H9 (cell line): ENCODE data around the gene RUSC2. TPM values are rescaled to one million over a fixed set of nuclear protein-coding genes. Genes with fewer than 3 reads are reported as not detected.

Experiments used
- DNase-seq: peaks from one replicate; pipeline ENCODE4 v3.0.0-alpha.2; 2017
- H2AFZ ChIP-seq: one replicate; pipeline ENCODE4 v1.6.1; 2013; ENCODE audit warnings: mild to moderate bottlenecking, low read length, control low read depth, moderate library complexity
- H2AK5ac ChIP-seq: 2 replicates; pipeline ENCODE4 v1.6.1; 2013; ENCODE audit warnings: low read length, control low read depth, mixed read lengths; ENCODE audit not compliant: insufficient read length
- H2BK120ac ChIP-seq: one replicate; pipeline ENCODE4 v1.6.1; 2013; ENCODE audit warnings: low read depth, mild to moderate bottlenecking, low read length, control low read depth, inconsistent platforms; ENCODE audit not compliant: poor library complexity, severe bottlenecking
- H2BK12ac ChIP-seq: 2 replicates; pipeline ENCODE4 v1.6.1; 2013; ENCODE audit warnings: low read length, control low read depth, mixed read lengths, low read depth; ENCODE audit not compliant: insufficient read length
- H2BK15ac ChIP-seq: 2 replicates; pipeline ENCODE4 v1.6.1; 2013; ENCODE audit warnings: low read depth, low read length, control low read depth
- H2BK20ac ChIP-seq: one replicate; pipeline ENCODE4 v1.6.1; 2013; ENCODE audit warnings: low read depth, mild to moderate bottlenecking, low read length, control low read depth, inconsistent platforms; ENCODE audit not compliant: poor library complexity, severe bottlenecking
- H2BK5ac ChIP-seq: 2 replicates; pipeline ENCODE4 v1.6.1; 2013; ENCODE audit warnings: low read length, control low read depth, mixed read lengths; ENCODE audit not compliant: insufficient read length
- H3K14ac ChIP-seq: 2 replicates; pipeline ENCODE4 v1.6.1; 2013; ENCODE audit warnings: low read length, control low read depth; ENCODE audit not compliant: insufficient read depth
- H3K18ac ChIP-seq: 2 replicates; pipeline ENCODE4 v1.6.1; 2013; ENCODE audit warnings: low read depth, mild to moderate bottlenecking, mixed read lengths, low read length, control low read depth; ENCODE audit not compliant: insufficient read length
- H3K23ac ChIP-seq: 2 replicates; pipeline ENCODE4 v1.6.1; 2013; ENCODE audit warnings: low read length, control low read depth, mixed read lengths, low read depth; ENCODE audit not compliant: insufficient read length
- H3K23me2 ChIP-seq: 2 replicates; pipeline ENCODE4 v1.6.1; 2013; ENCODE audit warnings: low read depth, mild to moderate bottlenecking, mixed read lengths, low read length, control low read depth; ENCODE audit not compliant: insufficient read length, poor library complexity, severe bottlenecking
- H3K27ac ChIP-seq: 2 replicates; pipeline ENCODE4 v1.5.1; 2013; ENCODE audit warnings: low read length, control low read depth, mixed read lengths, low read depth; ENCODE audit not compliant: insufficient read length
- H3K27me3 ChIP-seq: 2 replicates; pipeline ENCODE4 v1.6.1; 2013; ENCODE audit warnings: low read length, control low read depth, inconsistent platforms; ENCODE audit not compliant: insufficient read depth
- H3K4ac ChIP-seq: 2 replicates; pipeline ENCODE4 v1.6.1; 2013; ENCODE audit warnings: low read depth, mild to moderate bottlenecking, control low read depth, inconsistent platforms, low read length, moderate library complexity
- H3K4me1 ChIP-seq: 2 replicates; pipeline ENCODE4 v1.6.1; 2013; ENCODE audit warnings: low read length, control low read depth, inconsistent platforms; ENCODE audit not compliant: insufficient read depth
- H3K4me2 ChIP-seq: 2 replicates; pipeline ENCODE4 v1.6.1; 2013; ENCODE audit warnings: low read length, control low read depth, mixed read lengths; ENCODE audit not compliant: insufficient read length, insufficient read depth
- H3K56ac ChIP-seq: 2 replicates; pipeline ENCODE4 v1.6.1; 2013; ENCODE audit warnings: low read depth, mild to moderate bottlenecking, mixed read lengths, low read length, control low read depth; ENCODE audit not compliant: insufficient read length
- H3K79me1 ChIP-seq: 2 replicates; pipeline ENCODE4 v1.6.1; 2013; ENCODE audit warnings: low read depth, mild to moderate bottlenecking, moderate library complexity, low read length, control low read depth, inconsistent platforms; ENCODE audit not compliant: insufficient read depth, poor library complexity, severe bottlenecking
- H3K79me2 ChIP-seq: 2 replicates; pipeline ENCODE4 v1.6.1; 2013; ENCODE audit warnings: low read length, control low read depth, inconsistent platforms; ENCODE audit not compliant: insufficient read depth
- H3K9ac ChIP-seq: 2 replicates; pipeline ENCODE4 v1.6.1; 2013; ENCODE audit warnings: low read length, control low read depth, mixed read lengths; ENCODE audit not compliant: insufficient read length; ENCODE audit errors: extremely low read depth
- H3K9me3 ChIP-seq: one replicate; pipeline ENCODE4 v1.6.1; 2013; ENCODE audit warnings: low read depth, low read length, inconsistent platforms; ENCODE audit not compliant: control insufficient read depth
- H3T11ph ChIP-seq: one replicate; pipeline ENCODE4 v1.6.1; 2013; ENCODE audit warnings: mild to moderate bottlenecking, low read length, control low read depth, inconsistent platforms
- H4K20me1 ChIP-seq: one replicate; pipeline ENCODE4 v1.6.1; 2013; ENCODE audit not compliant: control insufficient read depth, insufficient read length, insufficient read depth
- H4K5ac ChIP-seq: 2 replicates; pipeline ENCODE4 v1.6.1; 2013; ENCODE audit warnings: low read depth, mild to moderate bottlenecking, mixed read lengths, low read length, control low read depth; ENCODE audit not compliant: insufficient read length
- H4K8ac ChIP-seq: replicated peaks from 2 replicates; pipeline ENCODE4 v1.6.1; 2013; ENCODE audit warnings: low read length, control low read depth, mixed read lengths, low read depth; ENCODE audit not compliant: insufficient read length
- H4K91ac ChIP-seq: 2 replicates; pipeline ENCODE4 v1.6.1; 2013; ENCODE audit warnings: low read depth, mild to moderate bottlenecking, moderate library complexity, mixed read lengths, low read length, control low read depth; ENCODE audit not compliant: insufficient read length
- H3K27ac Mint-ChIP-seq, 3 experiments: 2 replicates in 2 of 3; 3 replicates in 1 of 3; pipeline ENCODE4 v1.8.0; 2020 to 2021; ENCODE audit warnings: mixed read lengths in 3 of 3, mild to moderate bottlenecking in 1 of 3, moderate library complexity in 1 of 3
- H3K27me3 Mint-ChIP-seq: 2 replicates; pipeline ENCODE4 v1.8.0; 2021; ENCODE audit warnings: low read depth, mild to moderate bottlenecking, moderate library complexity, mixed read lengths
- H3K36me3 Mint-ChIP-seq, 3 experiments: 2 replicates in 2 of 3; 3 replicates in 1 of 3; pipeline ENCODE4 v1.8.0; 2020 to 2021; ENCODE audit warnings: low read depth in 3 of 3, mixed read lengths in 3 of 3; ENCODE audit not compliant: insufficient read depth in 1 of 3
- H3K4me1 Mint-ChIP-seq, 2 experiments: 2 replicates each; pipeline ENCODE4 v1.8.0; 2020; ENCODE audit warnings: mixed read lengths in 2 of 2
- H3K4me3 Mint-ChIP-seq, 2 experiments: 2 replicates in 1 of 2; 3 replicates in 1 of 2; pipeline ENCODE4 v1.8.0; 2020 to 2021; ENCODE audit warnings: mild to moderate bottlenecking in 2 of 2, mixed read lengths in 2 of 2, moderate library complexity in 1 of 2
- H3K9me3 Mint-ChIP-seq, 2 experiments: 2 replicates in 1 of 2; 3 replicates in 1 of 2; pipeline ENCODE4 v1.8.0; 2020; ENCODE audit warnings: mild to moderate bottlenecking in 2 of 2, mixed read lengths in 2 of 2, moderate library complexity in 1 of 2
- CTCF ChIP-seq: fragments of 200-600 bp; sonication (generic); conservative IDR thresholded peaks from 3 replicates; pipeline ENCODE4 v1.8.0; 2021; ENCODE audit warnings: antibody characterized with exemption, mild to moderate bottlenecking
- WGBS: extraction: QIAGEN DNeasy Blood & Tissue Kit; methylation state at CpG from one replicate; pipeline ENCODE4 v1.1.7; 2013; ENCODE audit warnings: missing lambda C conversion rate, low lambda C conversion rate, mixed read lengths; ENCODE audit not compliant: insufficient read length; ENCODE audit errors: extremely low coverage; 5-methylcytosine and 5-hydroxymethylcytosine counted together
- total RNA-seq: library from RNA; stranded (reverse); gene quantifications from 2 replicates; pipeline ENCODE4 v1.2.1, GENCODE V29; 2021

The RUSC2 gene
- total RNA-seq, 1 experiment from 2014 or later, result 6.3 TPM

- peaks cover 0 to 11% (median 0%) of the 10 kb centered on the region in 3 experiments; a peak in 4 of 7 replicates for H3K36me3 Mint-ChIP-seq
- no peak overlapping the region for H3K18ac ChIP-seq
- no peak overlapping the region for H2BK120ac ChIP-seq
- peaks cover 24% of the 10 kb centered on the region for H3K27me3 Mint-ChIP-seq
- no peak for TF ChIP-seq CTCF
- no peak overlapping the region for H2BK5ac ChIP-seq
- no peaks in the 10 kb centered on the region for H3K4me1 ChIP-seq
- no peak overlapping the region for H3K27ac ChIP-seq
- no peak overlapping the region for H2BK15ac ChIP-seq
- H3K23me2 ChIP-seq, result no peaks in the 10 kb centered on the region
- H3K4me1 Mint-ChIP-seq, result no peaks in the 10 kb centered on the region
- no peak overlapping the region for H4K5ac ChIP-seq
- H3K56ac ChIP-seq, result no peak overlapping the region
- H3K27me3 ChIP-seq, result no peaks in the 10 kb centered on the region
- no peak overlapping the region for H3K9ac ChIP-seq
- WGBS, result no CpG with 5 or more reads among the region's 2 CpGs
- H3K9me3 ChIP-seq, result no peaks in the 10 kb centered on the region
- no peak overlapping the region for H3K14ac ChIP-seq
- no peak overlapping the region for H3K4me2 ChIP-seq
- no peak overlapping the region for H3K23ac ChIP-seq
- H3T11ph ChIP-seq, result no peak overlapping the region
- no peak overlapping the region for H2AK5ac ChIP-seq
- no peak for DNase-seq
- no peak overlapping the region for H3K4me3 Mint-ChIP-seq
- H3K9me3 Mint-ChIP-seq, result peaks cover 15 to 16% of the 10 kb centered on the region in 2 experiments
- H2AFZ ChIP-seq, result no peak overlapping the region
- no peak overlapping the region for H2BK20ac ChIP-seq
- H2BK12ac ChIP-seq, result no peak overlapping the region
- no peaks in the 10 kb centered on the region for H3K79me1 ChIP-seq
- no peak overlapping the region for H4K8ac ChIP-seq
- H3K4ac ChIP-seq, result no peak overlapping the region
- no peaks in the 10 kb centered on the region for H3K79me2 ChIP-seq
- H3K27ac Mint-ChIP-seq, result no peak overlapping the region
- no peaks in the 10 kb centered on the region for H4K20me1 ChIP-seq
- no peak overlapping the region for H4K91ac ChIP-seq
Measured at GRCh38 chr9:35464141-35465025, 25.5 kb upstream of the RUSC2 start.
